ENCODE results near the gene RAB31.

- TF ChIP-seq, protein P1, sequence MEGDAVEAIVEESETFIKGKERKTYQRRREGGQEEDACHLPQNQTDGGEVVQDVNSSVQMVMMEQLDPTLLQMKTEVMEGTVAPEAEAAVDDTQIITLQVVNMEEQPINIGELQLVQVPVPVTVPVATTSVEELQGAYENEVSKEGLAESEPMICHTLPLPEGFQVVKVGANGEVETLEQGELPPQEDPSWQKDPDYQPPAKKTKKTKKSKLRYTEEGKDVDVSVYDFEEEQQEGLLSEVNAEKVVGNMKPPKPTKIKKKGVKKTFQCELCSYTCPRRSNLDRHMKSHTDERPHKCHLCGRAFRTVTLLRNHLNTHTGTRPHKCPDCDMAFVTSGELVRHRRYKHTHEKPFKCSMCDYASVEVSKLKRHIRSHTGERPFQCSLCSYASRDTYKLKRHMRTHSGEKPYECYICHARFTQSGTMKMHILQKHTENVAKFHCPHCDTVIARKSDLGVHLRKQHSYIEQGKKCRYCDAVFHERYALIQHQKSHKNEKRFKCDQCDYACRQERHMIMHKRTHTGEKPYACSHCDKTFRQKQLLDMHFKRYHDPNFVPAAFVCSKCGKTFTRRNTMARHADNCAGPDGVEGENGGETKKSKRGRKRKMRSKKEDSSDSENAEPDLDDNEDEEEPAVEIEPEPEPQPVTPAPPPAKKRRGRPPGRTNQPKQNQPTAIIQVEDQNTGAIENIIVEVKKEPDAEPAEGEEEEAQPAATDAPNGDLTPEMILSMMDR (IDR thresholded peaks at IDR 0.05): no peak
- TF ChIP-seq TCF7 (CRISPR knock-in tag; IDR thresholded peaks at IDR 0.05; ENCODE audit: low read depth) (no peak), NR2C2 (CRISPR knock-in tag; IDR thresholded peaks at IDR 0.05) (no peak), ETV6 (CRISPR knock-in tag; IDR thresholded peaks at IDR 0.05) (no peak), NR3C1 (CRISPR knock-in tag; conservative IDR thresholded peaks at IDR 0.05; ENCODE audit: low read depth) (no peak), NFYB (CRISPR knock-in tag; conservative IDR thresholded peaks at IDR 0.05; ENCODE audit: low read depth) (no peak), RELA (CRISPR knock-in tag; IDR thresholded peaks at IDR 0.05; ENCODE audit: borderline replicate concordance) (no peak), IRF1 (CRISPR knock-in tag; IDR thresholded peaks at IDR 0.05) (no peak), TEAD4 (CRISPR knock-in tag; IDR thresholded peaks at IDR 0.05) (no peak), FOXP4 (CRISPR knock-in tag; IDR thresholded peaks at IDR 0.05) (no peak), SMAD3 (CRISPR knock-in tag; IDR thresholded peaks at IDR 0.05; ENCODE audit: borderline replicate concordance) (no peak), MXD4 (CRISPR knock-in tag; IDR thresholded peaks at IDR 0.05; ENCODE audit: borderline replicate concordance) (no peak)
- TF ChIP-seq, protein P2, sequence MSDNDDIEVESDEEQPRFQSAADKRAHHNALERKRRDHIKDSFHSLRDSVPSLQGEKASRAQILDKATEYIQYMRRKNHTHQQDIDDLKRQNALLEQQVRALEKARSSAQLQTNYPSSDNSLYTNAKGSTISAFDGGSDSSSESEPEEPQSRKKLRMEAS (CRISPR knock-in tag; IDR thresholded peaks at IDR 0.05): no peak
- TF ChIP-seq, protein P3, sequence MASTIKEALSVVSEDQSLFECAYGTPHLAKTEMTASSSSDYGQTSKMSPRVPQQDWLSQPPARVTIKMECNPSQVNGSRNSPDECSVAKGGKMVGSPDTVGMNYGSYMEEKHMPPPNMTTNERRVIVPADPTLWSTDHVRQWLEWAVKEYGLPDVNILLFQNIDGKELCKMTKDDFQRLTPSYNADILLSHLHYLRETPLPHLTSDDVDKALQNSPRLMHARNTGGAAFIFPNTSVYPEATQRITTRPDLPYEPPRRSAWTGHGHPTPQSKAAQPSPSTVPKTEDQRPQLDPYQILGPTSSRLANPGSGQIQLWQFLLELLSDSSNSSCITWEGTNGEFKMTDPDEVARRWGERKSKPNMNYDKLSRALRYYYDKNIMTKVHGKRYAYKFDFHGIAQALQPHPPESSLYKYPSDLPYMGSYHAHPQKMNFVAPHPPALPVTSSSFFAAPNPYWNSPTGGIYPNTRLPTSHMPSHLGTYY (CRISPR knock-in tag; IDR thresholded peaks at IDR 0.05): no peak
These were observed 82.2 kb downstream of the RAB31 start for GRCh38 chr18:9790261-9790660.

Measured in WTC11 (cell line).